22Rv1 (cell line): ENCODE data around the gene SSH2.

ENCODE experiments used
- ZFX ChIP-seq: fragments of 450-650 bp; IDR thresholded peaks from 2 replicates; pipeline ENCODE4 v1.6.1; 2017; ENCODE audit warnings: antibody characterized with exemption, borderline replicate concordance
- TF ChIP-seq, protein P1 (sequence below): fragments of 450-650 bp; IDR thresholded peaks from 2 replicates; pipeline ENCODE4 v1.5.1; 2017; ENCODE audit warnings: mild to moderate bottlenecking

GRCh38 chr17:29607557-29608195 is 322.4 kb downstream of the SSH2 start:
- TF ChIP-seq, protein P1, sequence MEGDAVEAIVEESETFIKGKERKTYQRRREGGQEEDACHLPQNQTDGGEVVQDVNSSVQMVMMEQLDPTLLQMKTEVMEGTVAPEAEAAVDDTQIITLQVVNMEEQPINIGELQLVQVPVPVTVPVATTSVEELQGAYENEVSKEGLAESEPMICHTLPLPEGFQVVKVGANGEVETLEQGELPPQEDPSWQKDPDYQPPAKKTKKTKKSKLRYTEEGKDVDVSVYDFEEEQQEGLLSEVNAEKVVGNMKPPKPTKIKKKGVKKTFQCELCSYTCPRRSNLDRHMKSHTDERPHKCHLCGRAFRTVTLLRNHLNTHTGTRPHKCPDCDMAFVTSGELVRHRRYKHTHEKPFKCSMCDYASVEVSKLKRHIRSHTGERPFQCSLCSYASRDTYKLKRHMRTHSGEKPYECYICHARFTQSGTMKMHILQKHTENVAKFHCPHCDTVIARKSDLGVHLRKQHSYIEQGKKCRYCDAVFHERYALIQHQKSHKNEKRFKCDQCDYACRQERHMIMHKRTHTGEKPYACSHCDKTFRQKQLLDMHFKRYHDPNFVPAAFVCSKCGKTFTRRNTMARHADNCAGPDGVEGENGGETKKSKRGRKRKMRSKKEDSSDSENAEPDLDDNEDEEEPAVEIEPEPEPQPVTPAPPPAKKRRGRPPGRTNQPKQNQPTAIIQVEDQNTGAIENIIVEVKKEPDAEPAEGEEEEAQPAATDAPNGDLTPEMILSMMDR: no peak
- TF ChIP-seq ZFX: no peak
